ENCODE data around the gene ARHGAP21.

GRCh38 chr10:24589265-24589664 is 134.4 kb downstream of the ARHGAP21 start:
- TF ChIP-seq, protein P1, sequence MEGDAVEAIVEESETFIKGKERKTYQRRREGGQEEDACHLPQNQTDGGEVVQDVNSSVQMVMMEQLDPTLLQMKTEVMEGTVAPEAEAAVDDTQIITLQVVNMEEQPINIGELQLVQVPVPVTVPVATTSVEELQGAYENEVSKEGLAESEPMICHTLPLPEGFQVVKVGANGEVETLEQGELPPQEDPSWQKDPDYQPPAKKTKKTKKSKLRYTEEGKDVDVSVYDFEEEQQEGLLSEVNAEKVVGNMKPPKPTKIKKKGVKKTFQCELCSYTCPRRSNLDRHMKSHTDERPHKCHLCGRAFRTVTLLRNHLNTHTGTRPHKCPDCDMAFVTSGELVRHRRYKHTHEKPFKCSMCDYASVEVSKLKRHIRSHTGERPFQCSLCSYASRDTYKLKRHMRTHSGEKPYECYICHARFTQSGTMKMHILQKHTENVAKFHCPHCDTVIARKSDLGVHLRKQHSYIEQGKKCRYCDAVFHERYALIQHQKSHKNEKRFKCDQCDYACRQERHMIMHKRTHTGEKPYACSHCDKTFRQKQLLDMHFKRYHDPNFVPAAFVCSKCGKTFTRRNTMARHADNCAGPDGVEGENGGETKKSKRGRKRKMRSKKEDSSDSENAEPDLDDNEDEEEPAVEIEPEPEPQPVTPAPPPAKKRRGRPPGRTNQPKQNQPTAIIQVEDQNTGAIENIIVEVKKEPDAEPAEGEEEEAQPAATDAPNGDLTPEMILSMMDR (IDR thresholded peaks at IDR 0.05; ENCODE audit: low read length), result no peak
- TF ChIP-seq EZH2phosphoT487 (IDR thresholded peaks at IDR 0.05; ENCODE audit: low read length) (no peak), EZH2 (optimal IDR thresholded peaks at IDR 0.05; ENCODE audit: low read depth, low read length) (no peak)

All from MM.1S (cell line).